ENCODE measurements around the gene SYNC.
"Not testable (repeated sequence)": the region's sequence is repeated elsewhere in the genome, so short reads cannot be mapped to it uniquely, and the experiment has no call there.

SYNC gene

DNA sequence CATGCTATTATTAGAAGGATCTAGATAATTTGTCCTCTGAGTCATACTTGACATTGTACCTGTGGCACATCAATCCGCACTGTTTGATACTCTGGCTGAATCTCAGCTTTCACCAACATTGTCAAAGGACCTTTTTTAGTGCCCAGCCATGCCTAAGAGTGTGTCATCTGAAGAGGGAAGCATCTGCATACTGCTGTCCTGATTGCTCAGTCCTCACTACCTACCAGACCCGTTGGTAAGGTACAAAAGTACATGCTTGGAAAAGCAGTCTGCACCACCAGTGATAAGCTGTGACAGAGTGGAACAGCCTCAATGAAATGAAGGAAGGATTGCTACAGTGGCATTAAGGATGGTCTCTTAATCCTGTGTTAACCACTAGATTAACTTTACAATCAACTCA is 17.1 kb downstream of the SYNC start:
- H3K4me3 Mint-ChIP-seq: no peak overlapping the region
- H3K36me3 Mint-ChIP-seq: no peaks in the 10 kb centered on the region
- no peaks in the 10 kb centered on the region for H3K27me3 Mint-ChIP-seq
- H3K4me1 Mint-ChIP-seq (ENCODE audit: low read depth): peaks cover 5% of the 10 kb centered on the region
- no peak overlapping the region for H3K27ac Mint-ChIP-seq
- no peaks in the 10 kb centered on the region for H3K9me3 Mint-ChIP-seq (ENCODE audit: low read depth)

DNA sequence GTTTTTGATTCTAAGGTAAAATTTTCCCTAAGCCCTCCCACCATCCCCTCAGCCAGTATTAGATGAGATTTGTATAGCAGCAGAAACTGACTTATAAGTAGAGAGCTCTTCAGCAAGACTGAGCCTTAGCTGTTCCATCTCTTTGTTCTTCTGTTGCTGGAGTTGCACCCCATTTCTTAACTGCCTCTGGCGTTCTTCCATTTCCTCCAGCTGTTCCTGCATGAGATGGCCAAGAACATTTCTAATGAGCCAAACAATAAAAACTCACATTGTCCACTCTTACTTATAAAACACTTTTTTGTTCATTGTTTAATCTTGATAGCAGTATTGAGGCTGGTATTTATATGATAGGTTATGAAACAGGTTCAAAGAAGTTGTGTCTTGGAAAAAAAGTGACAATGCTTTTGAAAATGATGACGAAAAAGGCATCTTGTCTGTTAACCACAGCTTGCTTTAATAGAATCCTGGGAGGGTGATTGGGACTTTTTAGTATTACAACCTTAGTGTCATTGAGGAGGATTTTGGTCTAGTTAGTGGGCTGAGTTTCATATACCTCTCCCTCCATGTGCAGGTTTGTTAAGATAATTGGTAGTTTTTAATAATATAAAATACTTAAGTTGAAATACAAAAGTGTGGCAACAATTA is 18.3 kb downstream of the SYNC start:
- H3K4me3 Mint-ChIP-seq: no peak overlapping the region
- H3K27ac Mint-ChIP-seq: peak overlapping the region; percentile 51

DNA sequence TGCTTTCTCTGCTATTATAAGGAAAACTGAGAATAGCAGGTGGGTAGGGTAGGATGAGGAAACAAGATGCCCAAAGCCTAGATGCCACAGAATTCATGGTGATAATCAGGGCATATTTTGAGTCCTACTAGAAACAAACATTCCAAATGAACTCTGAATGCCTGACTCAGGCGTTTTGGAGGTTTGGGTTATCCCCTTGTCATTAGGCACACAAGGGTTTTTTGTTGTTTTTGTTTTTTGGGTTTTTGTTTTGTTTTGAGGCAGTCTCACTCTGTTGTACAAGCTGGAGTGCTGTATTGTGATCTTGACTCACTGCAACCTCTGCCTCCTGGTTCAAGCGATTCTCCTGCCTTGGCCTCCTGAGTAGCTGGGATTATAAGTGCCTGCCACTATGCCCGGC is 19.2 kb downstream of the SYNC start:
- H3K9me3 Mint-ChIP-seq (ENCODE audit: low read depth): no peaks in the 10 kb centered on the region
- H3K27me3 Mint-ChIP-seq: no peaks in the 10 kb centered on the region
- H3K4me1 Mint-ChIP-seq (ENCODE audit: low read depth): peaks cover 5% of the 10 kb centered on the region
- no peak overlapping the region for H3K27ac Mint-ChIP-seq
- no peak overlapping the region for H3K4me3 Mint-ChIP-seq
- no peaks in the 10 kb centered on the region for H3K36me3 Mint-ChIP-seq

More for the DNA sequence above, 18.3 kb downstream of the SYNC start:
- Mint-ChIP-seq H3K4me1 (ENCODE audit: low read depth) (peaks cover 5% of the 10 kb centered on the region), H3K36me3 (no peaks in the 10 kb centered on the region), H3K9me3 (ENCODE audit: low read depth) (no peaks in the 10 kb centered on the region), H3K27me3 (no peaks in the 10 kb centered on the region)

DNA sequence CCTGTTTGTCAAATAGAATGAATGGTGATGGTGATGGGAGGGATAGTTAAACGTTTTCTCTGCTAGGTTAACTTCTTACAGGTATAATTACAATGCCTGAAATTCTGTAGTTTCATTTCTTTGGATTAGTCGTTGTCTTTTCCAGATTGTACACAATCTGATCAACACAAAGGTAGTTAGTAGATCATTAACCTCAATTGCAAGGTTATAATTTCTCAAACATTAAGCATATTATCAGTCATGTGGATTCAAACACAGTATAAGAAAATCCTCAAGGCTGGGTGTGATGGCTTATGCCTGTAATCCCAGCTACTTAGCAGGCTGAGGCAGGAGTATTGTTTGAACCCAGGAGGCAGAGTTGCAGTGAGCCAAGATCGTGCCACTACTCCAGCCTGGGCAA is 20.6 kb downstream of the SYNC start:
- no peak overlapping the region for H3K4me3 Mint-ChIP-seq
- H3K9me3 Mint-ChIP-seq (ENCODE audit: low read depth): no peaks in the 10 kb centered on the region
- no peaks in the 10 kb centered on the region for H3K27me3 Mint-ChIP-seq
- H3K4me1 Mint-ChIP-seq (ENCODE audit: low read depth): peaks cover 5% of the 10 kb centered on the region
- H3K36me3 Mint-ChIP-seq: peaks cover 3% of the 10 kb centered on the region
- no peak overlapping the region for H3K27ac Mint-ChIP-seq

DNA sequence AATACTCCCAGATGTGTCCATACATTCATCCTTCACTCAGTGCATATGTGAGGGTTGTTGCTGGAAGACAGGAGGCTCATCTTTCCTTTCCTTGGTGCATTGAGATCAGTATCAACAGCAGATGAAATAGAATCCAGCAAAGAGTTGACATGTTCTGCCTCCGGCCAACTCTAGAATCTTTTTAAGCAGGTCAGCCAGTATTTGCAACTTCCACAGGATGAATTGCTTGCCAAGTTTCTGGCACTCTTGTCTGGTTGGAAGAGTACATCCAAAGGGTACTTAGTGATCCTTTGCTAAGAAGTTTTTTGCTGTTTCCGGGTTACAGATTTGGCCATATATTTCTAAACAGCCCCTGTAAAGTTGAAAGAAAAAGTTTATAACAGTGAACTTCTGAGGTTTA is 21.1 kb downstream of the SYNC start:
- Mint-ChIP-seq H3K27me3 (no peaks in the 10 kb centered on the region), H3K9me3 (ENCODE audit: low read depth) (no peaks in the 10 kb centered on the region), H3K4me1 (ENCODE audit: low read depth) (peaks cover 5% of the 10 kb centered on the region), H3K4me3 (no peak overlapping the region), H3K36me3 (peaks cover 3% of the 10 kb centered on the region), H3K27ac (no peak overlapping the region)

DNA sequence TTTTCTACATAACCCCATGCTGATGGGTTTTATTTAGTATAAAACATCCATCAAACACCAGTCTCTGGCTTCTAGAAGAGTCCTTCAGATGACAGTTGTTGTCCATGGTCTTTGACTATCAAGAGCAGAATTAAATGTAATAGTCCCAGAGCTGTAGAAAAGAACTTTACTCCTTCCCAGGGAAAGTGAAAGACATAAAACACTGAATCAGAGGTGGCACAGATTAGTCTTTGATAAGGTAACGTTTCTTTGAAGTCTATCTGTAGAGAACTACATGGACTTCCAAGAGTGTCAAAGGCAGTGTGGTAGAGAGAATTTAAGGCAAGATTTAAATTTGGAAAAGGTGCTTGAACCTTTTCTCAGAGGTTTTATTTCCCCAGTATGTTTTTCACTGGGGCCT is 21.9 kb downstream of the SYNC start:
- H3K36me3 Mint-ChIP-seq: peaks cover 5% of the 10 kb centered on the region
- no peaks in the 10 kb centered on the region for H3K9me3 Mint-ChIP-seq (ENCODE audit: low read depth)
- H3K27ac Mint-ChIP-seq: peak overlapping the region; percentile 0
- H3K4me3 Mint-ChIP-seq: no peak overlapping the region
- peaks cover 5% of the 10 kb centered on the region for H3K4me1 Mint-ChIP-seq (ENCODE audit: low read depth)
- no peaks in the 10 kb centered on the region for H3K27me3 Mint-ChIP-seq

DNA sequence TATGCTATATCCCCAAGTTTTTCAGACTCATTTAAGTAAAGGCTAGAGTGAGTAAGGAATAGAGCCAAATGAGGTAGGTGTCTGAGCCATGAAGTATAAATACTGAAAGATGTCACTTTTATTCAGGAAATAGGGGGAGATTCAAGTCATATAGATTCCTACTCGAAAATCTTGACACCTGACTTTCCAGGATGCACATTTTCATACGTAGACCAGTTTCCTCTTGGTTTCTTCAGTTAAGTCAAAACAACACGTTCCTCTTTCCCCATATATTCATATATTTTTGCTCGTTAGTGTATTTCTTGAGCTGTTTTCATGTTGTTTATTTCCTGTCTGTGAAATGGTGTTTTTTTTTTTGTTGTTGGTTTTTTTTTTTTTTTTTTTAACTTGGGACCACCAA is 22.6 kb downstream of the SYNC start:
- H3K4me3 Mint-ChIP-seq, H3K36me3 Mint-ChIP-seq, H3K27me3 Mint-ChIP-seq: not testable (repeated sequence)

DNA sequence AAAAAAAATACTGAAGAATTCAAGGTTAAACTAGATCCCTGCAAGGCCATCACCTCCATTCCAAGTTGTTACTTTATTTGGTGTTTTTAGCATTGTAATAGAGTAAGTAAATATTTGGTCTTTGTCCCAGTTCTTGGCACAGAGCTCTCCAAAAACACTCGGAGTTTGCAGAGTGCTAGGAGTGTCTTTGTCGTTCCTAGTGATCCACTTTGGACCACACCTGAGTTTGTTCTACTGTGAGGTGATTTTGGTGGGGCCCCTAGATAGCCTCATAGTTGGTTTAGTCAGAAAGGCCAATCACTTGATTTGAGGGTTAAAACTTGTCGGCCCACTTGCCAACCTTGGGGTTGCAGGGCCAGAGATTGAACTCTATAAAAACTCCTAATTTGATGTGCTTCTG is 25.6 kb downstream of the SYNC start:
- Mint-ChIP-seq H3K36me3 (peaks cover 5% of the 10 kb centered on the region), H3K27me3 (no peaks in the 10 kb centered on the region), H3K9me3 (ENCODE audit: low read depth) (no peaks in the 10 kb centered on the region), H3K4me3 (no peak overlapping the region), H3K27ac (no peak overlapping the region), H3K4me1 (ENCODE audit: low read depth) (no peaks in the 10 kb centered on the region)

More for the DNA sequence above, 22.6 kb downstream of the SYNC start:
- not testable (repeated sequence) for H3K27ac Mint-ChIP-seq; H3K9me3 Mint-ChIP-seq (ENCODE audit: low read depth); H3K4me1 Mint-ChIP-seq (ENCODE audit: low read depth)

DNA sequence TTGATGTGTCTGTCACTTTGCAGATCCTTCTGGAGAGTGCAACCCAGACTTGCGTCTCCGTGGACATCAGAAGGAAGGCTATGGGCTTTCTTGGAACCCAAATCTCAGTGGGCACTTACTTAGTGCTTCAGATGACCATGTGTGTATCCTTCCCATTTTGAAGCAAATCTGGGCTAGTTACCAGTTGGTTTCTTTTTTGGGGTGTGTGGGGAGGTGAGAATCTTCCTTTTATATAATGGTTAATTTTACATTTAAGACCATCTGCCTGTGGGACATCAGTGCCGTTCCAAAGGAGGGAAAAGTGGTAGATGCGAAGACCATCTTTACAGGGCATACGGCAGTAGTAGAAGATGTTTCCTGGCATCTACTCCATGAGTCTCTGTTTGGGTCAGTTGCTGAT is 33.9 kb downstream of the SYNC start:
- not testable (repeated sequence) for H3K27me3 Mint-ChIP-seq; H3K36me3 Mint-ChIP-seq; H3K27ac Mint-ChIP-seq; H3K9me3 Mint-ChIP-seq (ENCODE audit: low read depth); H3K4me3 Mint-ChIP-seq; H3K4me1 Mint-ChIP-seq (ENCODE audit: low read depth)

DNA sequence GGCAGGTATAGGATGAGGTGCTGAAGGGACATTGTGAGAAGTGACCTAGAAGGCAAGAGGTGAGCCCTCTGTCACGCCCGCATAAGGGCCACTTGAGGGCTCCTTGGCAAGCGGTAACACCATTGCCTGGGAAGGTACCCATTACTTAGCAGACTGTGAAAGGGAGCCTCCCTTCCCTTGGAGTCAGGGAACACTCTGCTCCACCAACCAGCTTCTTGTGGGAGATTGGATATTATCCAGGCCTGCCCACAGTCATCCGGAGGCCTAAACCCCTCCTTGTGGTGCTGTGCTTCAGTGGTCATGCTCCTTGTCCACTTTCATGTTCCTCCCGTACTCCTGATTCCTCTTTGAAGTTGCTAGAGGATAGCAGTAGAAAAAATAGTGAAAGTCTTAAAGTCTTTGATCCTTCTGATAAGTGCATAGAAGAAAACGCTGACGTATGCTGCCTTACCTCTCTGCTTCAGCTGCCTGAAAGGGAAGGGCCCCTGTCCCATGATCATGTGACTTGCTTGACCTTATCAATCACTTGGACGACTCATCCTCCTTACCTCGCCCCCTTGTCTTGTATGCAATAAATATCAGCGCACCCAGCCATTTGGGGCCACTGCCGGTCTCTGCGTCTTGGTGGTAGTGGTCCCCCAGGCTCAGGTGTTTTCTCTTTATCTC is 35.5 kb downstream of the SYNC start:
- Mint-ChIP-seq H3K36me3 (peaks cover 4% of the 10 kb centered on the region), H3K27me3 (no peaks in the 10 kb centered on the region), H3K27ac (no peak overlapping the region), H3K9me3 (ENCODE audit: low read depth) (no peaks in the 10 kb centered on the region), H3K4me3 (no peak overlapping the region), H3K4me1 (ENCODE audit: low read depth) (peaks cover 5% of the 10 kb centered on the region)

DNA sequence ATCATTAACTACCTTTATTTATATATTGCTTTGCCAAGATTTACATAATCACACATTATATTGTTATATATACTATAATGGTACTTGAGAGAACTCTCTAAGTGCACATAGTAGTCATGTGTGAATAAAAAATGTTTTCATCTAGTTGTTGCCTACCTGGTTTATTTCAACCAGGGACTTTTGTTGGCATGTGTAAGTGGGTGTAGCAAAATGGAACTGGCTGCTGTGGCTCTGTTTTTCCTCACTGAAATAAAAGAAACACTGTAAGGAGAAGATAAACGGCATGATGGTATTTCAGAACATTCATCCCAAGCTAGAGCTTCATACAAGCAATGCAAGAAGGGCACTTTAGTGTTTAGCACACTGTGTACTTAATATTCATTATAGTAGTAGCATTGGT is 36.7 kb downstream of the SYNC start:
- H3K4me3 Mint-ChIP-seq: no peak overlapping the region
- no peak overlapping the region for H3K27ac Mint-ChIP-seq
- no peaks in the 10 kb centered on the region for H3K9me3 Mint-ChIP-seq (ENCODE audit: low read depth)
- H3K27me3 Mint-ChIP-seq: no peaks in the 10 kb centered on the region
- H3K36me3 Mint-ChIP-seq: peaks cover 2% of the 10 kb centered on the region
- H3K4me1 Mint-ChIP-seq (ENCODE audit: low read depth): peaks cover 5% of the 10 kb centered on the region

DNA sequence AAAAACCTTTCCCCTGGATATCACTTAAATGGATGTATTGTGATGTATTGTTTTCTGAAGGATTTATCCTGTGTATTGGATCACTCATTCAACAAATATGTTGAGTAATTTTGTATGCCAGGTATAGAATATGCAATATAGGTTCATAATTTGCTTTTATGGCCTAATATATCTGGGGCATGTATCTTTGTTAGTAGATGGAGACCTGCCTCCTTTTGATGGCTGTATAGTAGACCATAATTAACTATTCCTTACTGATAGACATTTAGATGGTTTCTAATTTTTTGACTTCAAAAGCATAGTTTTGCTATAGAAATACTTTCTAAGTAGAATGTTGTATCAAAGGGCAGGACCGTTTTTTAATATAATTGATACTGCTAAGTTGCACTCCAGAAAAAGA is 43.0 kb downstream of the SYNC start:
- Mint-ChIP-seq H3K36me3 (peaks cover 17% of the 10 kb centered on the region), H3K27me3 (no peaks in the 10 kb centered on the region), H3K27ac (no peak overlapping the region), H3K9me3 (ENCODE audit: low read depth) (no peaks in the 10 kb centered on the region), H3K4me1 (ENCODE audit: low read depth) (peaks cover 27% of the 10 kb centered on the region), H3K4me3 (no peak overlapping the region)

DNA sequence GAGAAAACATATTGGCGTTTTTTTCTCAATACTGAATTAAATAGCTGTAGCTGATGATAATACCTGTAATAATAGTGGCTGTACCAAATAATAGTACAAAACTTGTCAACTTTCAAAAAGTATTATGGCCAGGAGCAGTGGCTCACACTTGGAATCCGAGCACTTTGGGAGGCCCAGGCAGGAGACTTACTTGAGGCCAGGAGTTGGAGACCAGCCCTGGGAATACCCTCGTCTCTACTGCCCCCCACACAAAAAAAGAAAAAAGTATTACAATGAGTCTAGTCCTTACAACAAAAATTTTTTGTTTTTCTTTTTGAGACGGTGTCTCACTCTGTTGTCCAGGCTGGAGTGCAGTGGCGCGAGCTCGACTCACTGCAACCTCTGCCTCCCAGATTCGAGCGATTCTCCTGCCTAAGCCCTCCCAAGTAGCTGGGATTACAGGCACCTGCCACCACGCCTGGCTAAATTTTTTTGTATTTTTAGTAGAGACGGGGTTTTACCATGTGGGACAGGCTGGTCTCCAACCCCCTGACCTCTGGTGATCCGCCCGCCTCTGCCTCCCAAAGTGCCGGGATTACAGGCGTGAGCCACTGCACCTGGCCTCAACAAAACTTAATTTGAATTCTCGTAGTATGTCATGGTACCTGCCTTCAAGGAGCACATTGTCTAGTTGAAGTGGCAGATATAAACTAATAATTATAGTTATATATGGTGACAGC is 50.2 kb downstream of the SYNC start:
- peaks cover 14% of the 10 kb centered on the region for H3K36me3 Mint-ChIP-seq
- peaks cover 57% of the 10 kb centered on the region for H3K4me1 Mint-ChIP-seq (ENCODE audit: low read depth)
- H3K4me3 Mint-ChIP-seq: peak overlapping the region; percentile 99
- H3K27me3 Mint-ChIP-seq: no peaks in the 10 kb centered on the region
- H3K9me3 Mint-ChIP-seq (ENCODE audit: low read depth): no peaks in the 10 kb centered on the region
- H3K27ac Mint-ChIP-seq: peak overlapping the region; percentile 100

DNA sequence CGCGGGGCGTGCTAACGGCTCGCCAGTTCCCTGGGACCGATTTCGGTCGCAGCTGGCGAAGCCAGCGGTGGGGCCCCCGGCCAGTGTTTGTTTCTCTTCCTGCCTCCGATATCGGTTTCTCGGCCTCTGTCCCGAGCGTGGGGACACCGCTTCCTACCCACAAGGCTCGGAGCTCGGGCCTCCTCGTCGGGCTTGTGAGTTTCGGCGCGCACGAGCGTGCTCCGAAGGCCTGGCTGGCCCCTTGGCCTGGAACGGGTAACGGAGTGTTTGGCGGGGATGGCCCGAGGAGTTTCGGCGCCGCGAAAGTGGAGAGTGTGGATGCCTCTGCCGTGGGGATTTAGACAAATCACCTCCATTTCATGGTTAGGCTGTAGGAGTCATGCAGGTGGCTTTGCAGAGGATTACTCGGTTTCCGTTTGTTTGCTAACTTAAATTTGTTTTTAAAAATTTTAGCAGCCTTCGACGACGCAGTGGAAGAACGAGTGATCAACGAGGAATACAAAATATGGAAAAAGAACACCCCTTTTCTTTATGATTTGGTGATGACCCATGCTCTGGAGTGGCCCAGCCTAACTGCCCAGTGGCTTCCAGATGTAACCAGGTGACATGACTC is 51.0 kb downstream of the SYNC start:
- Mint-ChIP-seq H3K4me1 (ENCODE audit: low read depth) (peaks cover 52% of the 10 kb centered on the region), H3K9me3 (ENCODE audit: low read depth) (no peaks in the 10 kb centered on the region), H3K27me3 (no peaks in the 10 kb centered on the region), H3K36me3 (peaks cover 11% of the 10 kb centered on the region), H3K27ac (peak overlapping the region; percentile 100), H3K4me3 (peak overlapping the region; percentile 99)

DNA sequence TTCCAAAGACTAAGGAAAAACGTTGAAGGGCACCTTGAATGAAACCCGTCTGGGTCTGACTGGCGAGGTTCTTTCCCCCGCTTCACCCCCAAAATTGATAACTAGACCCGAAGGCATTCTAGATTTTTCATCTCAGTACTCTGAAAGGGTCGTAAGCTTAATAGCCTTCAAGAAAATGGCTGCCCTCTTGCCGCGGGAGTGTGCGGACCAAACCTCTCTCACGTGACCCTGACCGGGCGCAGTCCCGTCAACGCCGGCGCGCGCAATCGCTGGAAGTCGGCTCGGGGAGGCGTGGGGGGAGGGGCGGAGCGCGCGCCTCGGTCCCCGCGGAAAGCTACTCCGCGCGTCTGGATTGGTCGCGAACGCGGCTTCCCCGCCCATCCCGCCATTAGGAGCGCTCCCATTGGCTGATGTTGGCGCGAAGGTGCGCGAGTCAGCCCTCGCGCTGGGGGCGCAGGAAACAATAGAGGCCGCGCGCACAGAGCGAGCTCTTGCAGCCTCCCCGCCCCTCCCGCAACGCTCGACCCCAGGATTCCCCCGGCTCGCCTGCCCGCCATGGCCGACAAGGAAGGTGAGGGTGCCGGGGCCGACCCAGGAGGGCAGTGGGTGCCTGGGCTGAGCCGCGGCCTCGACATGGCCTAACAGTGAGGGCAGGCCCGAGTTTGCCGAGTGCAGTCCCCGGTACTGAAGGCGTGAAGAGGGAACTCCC is 51.7 kb downstream of the SYNC start, which contains the start of gene RBBP4:
TSS of gene RBBP4 (plus strand) at position 457 of the 709 bp plus-strand sequence. CDS start at position 556, 99 bp downstream.
- H3K36me3 Mint-ChIP-seq: peaks cover 11% of the 10 kb centered on the region
- H3K27me3 Mint-ChIP-seq: no peaks in the 10 kb centered on the region
- H3K9me3 Mint-ChIP-seq (ENCODE audit: low read depth): no peaks in the 10 kb centered on the region
- peaks cover 50% of the 10 kb centered on the region for H3K4me1 Mint-ChIP-seq (ENCODE audit: low read depth)
- peak within 1 kb of the TSS; percentile 100 for H3K27ac Mint-ChIP-seq
- peak within 1 kb of the TSS; percentile 99 for H3K4me3 Mint-ChIP-seq
